Mesothelial cell of epicardium (in vitro differentiated cells): ENCODE data around the gene RBMS3. TPM values are rescaled to one million over a fixed set of nuclear protein-coding genes. Genes with fewer than 3 reads are reported as not detected.

Experiments used
- DNase-seq, 2 experiments: peaks; one replicate each; pipeline ENCODE4 v3.0.0; 2021; ENCODE audit warnings: low spot score in 2 of 2; ENCODE audit not compliant: unreplicated experiment in 2 of 2
- H3K27ac Mint-ChIP-seq: 2 replicates; pipeline ENCODE4 v1.8.0; 2021; ENCODE audit warnings: mixed read lengths
- H3K27me3 Mint-ChIP-seq: 2 replicates; pipeline ENCODE4 v1.8.0; 2021; ENCODE audit warnings: low read depth, mixed read lengths
- H3K36me3 Mint-ChIP-seq: 2 replicates; pipeline ENCODE4 v1.8.0; 2021; ENCODE audit warnings: mixed read lengths
- H3K4me1 Mint-ChIP-seq: 2 replicates; pipeline ENCODE4 v1.8.0; 2021; ENCODE audit warnings: mixed read lengths
- H3K4me3 Mint-ChIP-seq: 2 replicates; pipeline ENCODE4 v1.8.0; 2021; ENCODE audit warnings: mild to moderate bottlenecking, moderate library complexity, mixed read lengths
- H3K9me3 Mint-ChIP-seq: 2 replicates; pipeline ENCODE4 v1.8.0; 2021; ENCODE audit warnings: mixed read lengths
- total RNA-seq: library from RNA; stranded (reverse); gene quantifications from 3 replicates; pipeline ENCODE4 v1.2.1, GENCODE V29; 2021
- TF ChIP-seq, protein P1 (sequence below): fragments of 200-600 bp; sonication (generic); IDR thresholded peaks from one replicate; pipeline ENCODE4 v1.5.0; 2021; ENCODE audit warnings: antibody characterized with exemption; ENCODE audit not compliant: unreplicated experiment

RBMS3 gene
- total RNA-seq, 1 donor from 2014 or later, result 42.5 TPM

DNA sequence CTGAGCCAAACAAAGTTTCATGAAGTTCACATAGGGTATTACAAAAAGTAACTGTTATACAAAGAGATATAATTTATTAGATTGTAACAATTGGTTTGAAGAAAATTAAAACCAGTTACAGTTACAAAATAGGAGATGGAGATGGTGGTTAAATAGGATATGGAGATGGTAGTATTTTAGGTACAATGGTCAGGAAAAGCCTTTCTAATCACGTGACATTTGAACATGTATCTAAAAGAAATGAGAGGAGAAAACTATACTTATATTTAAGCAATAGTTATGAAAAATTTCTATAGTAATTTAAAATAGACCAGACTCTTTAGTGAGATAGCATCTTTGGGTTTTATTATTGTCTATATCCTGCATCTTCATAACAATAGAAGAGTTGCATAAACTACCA is 312.9 kb downstream of the RBMS3 start:
- no peak overlapping the region for H3K4me3 Mint-ChIP-seq
- H3K4me1 Mint-ChIP-seq, result peaks cover 13% of the 10 kb centered on the region
- TF ChIP-seq, protein P1, sequence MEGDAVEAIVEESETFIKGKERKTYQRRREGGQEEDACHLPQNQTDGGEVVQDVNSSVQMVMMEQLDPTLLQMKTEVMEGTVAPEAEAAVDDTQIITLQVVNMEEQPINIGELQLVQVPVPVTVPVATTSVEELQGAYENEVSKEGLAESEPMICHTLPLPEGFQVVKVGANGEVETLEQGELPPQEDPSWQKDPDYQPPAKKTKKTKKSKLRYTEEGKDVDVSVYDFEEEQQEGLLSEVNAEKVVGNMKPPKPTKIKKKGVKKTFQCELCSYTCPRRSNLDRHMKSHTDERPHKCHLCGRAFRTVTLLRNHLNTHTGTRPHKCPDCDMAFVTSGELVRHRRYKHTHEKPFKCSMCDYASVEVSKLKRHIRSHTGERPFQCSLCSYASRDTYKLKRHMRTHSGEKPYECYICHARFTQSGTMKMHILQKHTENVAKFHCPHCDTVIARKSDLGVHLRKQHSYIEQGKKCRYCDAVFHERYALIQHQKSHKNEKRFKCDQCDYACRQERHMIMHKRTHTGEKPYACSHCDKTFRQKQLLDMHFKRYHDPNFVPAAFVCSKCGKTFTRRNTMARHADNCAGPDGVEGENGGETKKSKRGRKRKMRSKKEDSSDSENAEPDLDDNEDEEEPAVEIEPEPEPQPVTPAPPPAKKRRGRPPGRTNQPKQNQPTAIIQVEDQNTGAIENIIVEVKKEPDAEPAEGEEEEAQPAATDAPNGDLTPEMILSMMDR, result no peak
- DNase-seq, result no peak
- H3K27ac Mint-ChIP-seq, result no peak overlapping the region
- H3K27me3 Mint-ChIP-seq, result no peaks in the 10 kb centered on the region
- H3K9me3 Mint-ChIP-seq, result peaks cover 6% of the 10 kb centered on the region
- H3K36me3 Mint-ChIP-seq, result peaks cover 3% of the 10 kb centered on the region

DNA sequence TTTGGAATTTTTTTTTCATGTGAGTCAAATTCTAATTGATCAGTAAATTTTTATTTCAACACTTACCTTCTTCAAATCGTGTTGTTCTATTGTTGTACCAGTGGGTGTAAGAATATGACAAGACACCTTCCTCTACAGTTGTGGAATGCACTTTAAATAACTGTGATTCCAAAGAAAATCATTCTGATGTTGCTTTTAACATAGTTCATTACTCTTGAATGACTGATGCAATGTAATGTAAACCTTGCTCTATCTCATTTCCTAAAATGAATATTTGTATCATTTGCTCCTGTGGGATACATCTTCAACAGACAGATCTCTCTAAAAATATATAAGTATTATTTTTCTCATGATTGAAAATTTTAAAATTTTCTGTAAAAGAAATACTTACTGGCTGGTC is 313.4 kb downstream of the RBMS3 start:
- Mint-ChIP-seq H3K36me3 (peaks cover 3% of the 10 kb centered on the region), H3K4me1 (peaks cover 11% of the 10 kb centered on the region), H3K27me3 (no peaks in the 10 kb centered on the region), H3K4me3 (no peak overlapping the region), H3K27ac (no peak overlapping the region), H3K9me3 (peaks cover 6% of the 10 kb centered on the region)
- TF ChIP-seq, protein P1, result no peak
- DNase-seq, result no peak

DNA sequence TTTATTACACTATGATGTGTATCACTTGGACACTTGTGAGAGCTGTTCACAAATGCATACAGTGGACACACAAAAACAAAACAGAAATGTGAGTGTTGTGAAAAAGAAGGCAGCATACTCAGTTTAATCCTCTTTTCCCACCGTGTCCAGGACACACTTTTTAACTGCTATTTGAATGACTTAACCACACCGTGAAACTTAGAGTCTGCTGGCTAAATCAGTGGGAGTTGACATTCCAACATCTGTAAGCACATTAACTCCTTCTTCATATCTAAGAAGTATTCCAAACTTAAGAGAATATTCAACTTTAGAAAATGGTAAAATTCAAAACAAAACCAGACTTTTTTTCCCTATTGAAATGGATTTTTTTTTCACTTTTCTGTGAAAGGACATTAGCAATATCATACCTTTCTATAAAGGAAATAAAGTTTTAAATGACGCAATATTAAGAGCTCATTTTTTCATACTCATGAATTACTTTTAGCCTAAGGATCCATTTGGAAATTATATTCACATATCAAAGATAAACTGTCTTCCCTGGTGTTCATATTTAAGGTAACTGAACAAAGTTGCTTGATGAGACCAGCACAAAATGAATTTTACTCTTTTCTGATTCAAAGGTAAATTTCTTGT is 316.6 kb downstream of the RBMS3 start:
- no peaks in the 10 kb centered on the region for H3K27me3 Mint-ChIP-seq
- TF ChIP-seq, protein P1, result no peak
- no peak overlapping the region for H3K4me3 Mint-ChIP-seq
- H3K9me3 Mint-ChIP-seq, result no peaks in the 10 kb centered on the region
- no peak for DNase-seq
- H3K36me3 Mint-ChIP-seq, result no peaks in the 10 kb centered on the region
- H3K4me1 Mint-ChIP-seq, result peaks cover 15% of the 10 kb centered on the region
- H3K27ac Mint-ChIP-seq, result no peak overlapping the region

DNA sequence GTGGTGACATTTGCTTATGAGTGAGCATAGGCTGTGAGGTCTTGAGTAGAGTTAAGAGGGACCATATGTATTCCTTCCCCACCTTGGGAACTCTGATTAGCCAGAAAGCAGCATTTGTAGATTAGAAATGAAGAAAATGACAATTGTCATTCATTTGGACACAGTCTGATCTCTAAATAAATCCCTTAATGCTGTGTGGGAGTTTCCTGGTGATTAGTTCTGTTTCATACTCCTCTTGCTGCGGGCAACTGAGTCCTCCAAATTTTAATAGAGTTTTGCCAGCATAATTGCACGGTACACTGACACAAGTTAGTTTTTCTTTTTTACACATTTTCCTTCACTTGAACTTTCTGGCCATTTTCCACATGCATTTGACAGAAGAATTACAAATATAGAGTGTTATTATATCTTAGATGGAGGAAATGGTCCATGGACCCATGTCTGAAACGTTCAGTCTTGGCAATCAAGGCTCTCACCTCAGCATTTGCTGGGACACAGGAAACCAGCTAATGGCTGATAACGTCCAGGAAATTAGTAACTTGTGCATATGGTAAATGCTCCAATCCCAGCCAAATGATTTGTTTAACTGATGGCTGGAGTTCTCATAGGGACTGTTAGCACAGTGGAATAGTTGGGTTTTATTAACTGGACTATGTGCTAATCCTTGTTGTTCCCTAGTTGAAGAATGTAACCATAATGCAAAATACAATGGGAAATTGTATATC is 321.2 kb downstream of the RBMS3 start:
- Mint-ChIP-seq H3K36me3 (no peaks in the 10 kb centered on the region), H3K27me3 (no peaks in the 10 kb centered on the region), H3K9me3 (no peaks in the 10 kb centered on the region), H3K27ac (no peak overlapping the region), H3K4me1 (peaks cover 12% of the 10 kb centered on the region), H3K4me3 (no peak overlapping the region)
- DNase-seq, result no peak
- TF ChIP-seq, protein P1, result no peak

DNA sequence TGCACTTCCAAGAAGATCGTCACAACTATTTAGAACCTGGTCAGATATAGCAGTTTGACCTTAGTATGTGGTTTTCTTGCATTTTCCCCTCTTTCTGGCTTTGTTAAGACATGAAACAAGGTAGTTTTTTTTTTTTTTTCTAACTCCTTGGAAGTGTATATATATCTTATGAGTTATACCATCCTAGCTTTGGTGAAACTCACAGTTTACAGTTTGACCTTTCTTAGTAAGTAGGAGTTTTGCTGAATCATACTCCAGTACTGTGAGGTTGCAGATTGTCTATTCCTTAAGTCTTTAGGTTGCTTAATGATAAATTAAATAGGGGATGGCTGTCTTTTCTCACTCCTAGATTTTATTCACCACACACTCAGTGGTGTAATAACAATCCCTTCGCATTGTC is 325.0 kb downstream of the RBMS3 start:
- no peak for DNase-seq
- TF ChIP-seq, protein P1, result no peak
- no peak overlapping the region for H3K27ac Mint-ChIP-seq
- H3K4me3 Mint-ChIP-seq, result no peak overlapping the region
- H3K36me3 Mint-ChIP-seq, result no peaks in the 10 kb centered on the region
- peaks cover 7% of the 10 kb centered on the region for H3K4me1 Mint-ChIP-seq
- H3K27me3 Mint-ChIP-seq, result no peaks in the 10 kb centered on the region
- no peaks in the 10 kb centered on the region for H3K9me3 Mint-ChIP-seq
